ENCODE measurements around the gene MAPK1IP1L.
"Not testable (repeated sequence)": the region's sequence is repeated elsewhere in the genome, so short reads cannot be mapped to it uniquely, and the experiment has no call there.

The MAPK1IP1L gene

GRCh38 chr14:55024365-55024764 is 27.1 kb upstream of the MAPK1IP1L start:
- H3K18ac ChIP-seq (ENCODE audit: low read length); H2BK12ac ChIP-seq (ENCODE audit: low read length); H2BK120ac ChIP-seq (ENCODE audit: insufficient read depth, low read length, poor library complexity); H3K23ac ChIP-seq (ENCODE audit: low read length); H3K14ac ChIP-seq (ENCODE audit: low read length); H4K8ac ChIP-seq (ENCODE audit: low read depth, low read length); H4K12ac ChIP-seq (ENCODE audit: low read depth, low read length); H3K4me3 ChIP-seq (ENCODE audit: low read depth, low read length); H4K91ac ChIP-seq (ENCODE audit: low read depth, low read length); H3K4me1 ChIP-seq (ENCODE audit: control insufficient read depth in 1 of 2, insufficient read depth in 2 of 2, low read length in 2 of 2); H3K79me1 ChIP-seq (ENCODE audit: low read length); H3K27me3 ChIP-seq (ENCODE audit: insufficient read depth, low read length); H2AFZ ChIP-seq (ENCODE audit: insufficient read depth, low read length, poor library complexity); H3K9me3 ChIP-seq (ENCODE audit: insufficient read depth, low read depth, low read length); H3K27ac ChIP-seq (ENCODE audit: low read depth, low read length); H2BK5ac ChIP-seq (ENCODE audit: low read depth, low read length, poor library complexity); H3K9ac ChIP-seq (ENCODE audit: low read length); H3K36me3 ChIP-seq (ENCODE audit: control insufficient read depth in 1 of 2, insufficient read depth in 2 of 2, low read length in 2 of 2); H3K4ac ChIP-seq (ENCODE audit: low read depth, low read length); H3K4me2 ChIP-seq (ENCODE audit: low read length); H2AK5ac ChIP-seq (ENCODE audit: low read length); H3K79me2 ChIP-seq (ENCODE audit: control insufficient read depth, insufficient read depth, low read length, poor library complexity): not testable (repeated sequence)
- no CpG with 5 or more reads among the region's 5 CpGs for WGBS (ENCODE audit: extremely low coverage, insufficient coverage, insufficient read length)
- DNase-seq, result peak in 1 of 2 donors; percentile 41

GRCh38 chr14:55025948-55026347 is 25.5 kb upstream of the MAPK1IP1L start:
- Histone ChIP-seq H4K12ac (ENCODE audit: low read depth, low read length) (no peak overlapping the region), H3K4me2 (ENCODE audit: low read length) (peak overlapping the region; percentile 94), H2BK5ac (ENCODE audit: low read depth, low read length, poor library complexity) (no peak overlapping the region), H3K79me1 (ENCODE audit: low read length) (peaks cover 6% of the 10 kb centered on the region), H3K79me2 (ENCODE audit: control insufficient read depth, insufficient read depth, low read length, poor library complexity) (peaks cover 2% of the 10 kb centered on the region), H2AK5ac (ENCODE audit: low read length) (no peak overlapping the region), H2AFZ (ENCODE audit: insufficient read depth, low read length, poor library complexity) (no peak overlapping the region), H3K18ac (ENCODE audit: low read length) (no peak overlapping the region), H3K4me1 (ENCODE audit: control insufficient read depth in 1 of 2, insufficient read depth in 2 of 2, low read length in 2 of 2) (peaks cover 0 to 2% of the 10 kb centered on the region in 2 experiments), H3K27ac (ENCODE audit: low read depth, low read length) (no peak overlapping the region), H4K91ac (ENCODE audit: low read depth, low read length) (no peak overlapping the region), H3K4ac (ENCODE audit: low read depth, low read length) (no peak overlapping the region), H3K36me3 (ENCODE audit: control insufficient read depth in 1 of 2, insufficient read depth in 2 of 2, low read length in 2 of 2) (peaks cover 0 to 3% of the 10 kb centered on the region in 2 experiments), H3K9ac (ENCODE audit: low read length) (no peak overlapping the region), H4K8ac (ENCODE audit: low read depth, low read length) (no peak overlapping the region), H3K23ac (ENCODE audit: low read length) (no peak overlapping the region), H3K4me3 (ENCODE audit: low read depth, low read length) (no peak overlapping the region), H2BK120ac (ENCODE audit: insufficient read depth, low read length, poor library complexity) (no peak overlapping the region), H3K14ac (ENCODE audit: low read length) (no peak overlapping the region), H2BK12ac (ENCODE audit: low read length) (no peak overlapping the region), H3K9me3 (ENCODE audit: insufficient read depth, low read depth, low read length) (no peaks in the 10 kb centered on the region), H3K27me3 (ENCODE audit: insufficient read depth, low read length) (no peaks in the 10 kb centered on the region)
- no peak for DNase-seq
- no CpG with 5 or more reads among the region's 7 CpGs for WGBS (ENCODE audit: extremely low coverage, insufficient coverage, insufficient read length)

- Histone ChIP-seq H2AK5ac (ENCODE audit: low read length) (no peak overlapping the region), H4K8ac (ENCODE audit: low read depth, low read length) (peak overlapping the region; percentile 78), H3K4me3 (ENCODE audit: low read depth, low read length) (peak overlapping the region; percentile 83), H3K27ac (ENCODE audit: low read depth, low read length) (no peak overlapping the region), H3K79me2 (ENCODE audit: control insufficient read depth, insufficient read depth, low read length, poor library complexity) (peaks cover 2% of the 10 kb centered on the region), H3K14ac (ENCODE audit: low read length) (no peak overlapping the region), H3K79me1 (ENCODE audit: low read length) (peaks cover 6% of the 10 kb centered on the region), H3K18ac (ENCODE audit: low read length) (no peak overlapping the region), H3K4me1 (ENCODE audit: control insufficient read depth in 1 of 2, insufficient read depth in 2 of 2, low read length in 2 of 2) (peaks cover 0 to 2% of the 10 kb centered on the region in 2 experiments), H2AFZ (ENCODE audit: insufficient read depth, low read length, poor library complexity) (peak overlapping the region; percentile 61), H3K9ac (ENCODE audit: low read length) (peak overlapping the region; percentile 98), H4K91ac (ENCODE audit: low read depth, low read length) (no peak overlapping the region), H3K27me3 (ENCODE audit: insufficient read depth, low read length) (no peaks in the 10 kb centered on the region), H3K4ac (ENCODE audit: low read depth, low read length) (peak overlapping the region; percentile 43), H3K23ac (ENCODE audit: low read length) (no peak overlapping the region), H3K36me3 (ENCODE audit: control insufficient read depth in 1 of 2, insufficient read depth in 2 of 2, low read length in 2 of 2) (peaks cover 0 to under 1% of the 10 kb centered on the region in 2 experiments), H2BK5ac (ENCODE audit: low read depth, low read length, poor library complexity) (no peak overlapping the region), H3K9me3 (ENCODE audit: insufficient read depth, low read depth, low read length) (no peaks in the 10 kb centered on the region), H2BK120ac (ENCODE audit: insufficient read depth, low read length, poor library complexity) (no peak overlapping the region), H3K4me2 (ENCODE audit: low read length) (peak overlapping the region; percentile 94), H2BK12ac (ENCODE audit: low read length) (no peak overlapping the region), H4K12ac (ENCODE audit: low read depth, low read length) (no peak overlapping the region)
- DNase-seq, result peak in 1 of 2 donors; percentile 43
- no CpG with 5 or more reads among the region's 9 CpGs for WGBS (ENCODE audit: extremely low coverage, insufficient coverage, insufficient read length)
Measured at GRCh38 chr14:55026441-55026792, 25.0 kb upstream of the MAPK1IP1L start.

- peaks cover 6% of the 10 kb centered on the region for H3K79me1 ChIP-seq (ENCODE audit: low read length)
- peak; percentile 93 to 98 for DNase-seq
- peak within 1 kb of the TSS; percentile 98 for H3K9ac ChIP-seq (ENCODE audit: low read length)
- peak within 1 kb of the TSS; percentile 84 for H2BK5ac ChIP-seq (ENCODE audit: low read depth, low read length, poor library complexity)
- H3K27me3 ChIP-seq (ENCODE audit: insufficient read depth, low read length), result no peaks in the 10 kb centered on the region
- peak within 1 kb of the TSS; percentile 87 for H4K91ac ChIP-seq (ENCODE audit: low read depth, low read length)
- peak within 1 kb of the TSS; percentile 89 for H4K12ac ChIP-seq (ENCODE audit: low read depth, low read length)
- peak within 1 kb of the TSS; percentile 92 for H3K27ac ChIP-seq (ENCODE audit: low read depth, low read length)
- peak within 1 kb of the TSS; percentile 83 for H3K4me3 ChIP-seq (ENCODE audit: low read depth, low read length)
- H3K9me3 ChIP-seq (ENCODE audit: insufficient read depth, low read depth, low read length), result no peaks in the 10 kb centered on the region
- WGBS (ENCODE audit: extremely low coverage, insufficient coverage, insufficient read length), result no CpG with 5 or more reads among the region's 56 CpGs
- no peak within 1 kb of the TSS for H2AK5ac ChIP-seq (ENCODE audit: low read length)
- peaks cover 0 to 2% of the 10 kb centered on the region in 2 experiments for H3K4me1 ChIP-seq (ENCODE audit: control insufficient read depth in 1 of 2, insufficient read depth in 2 of 2, low read length in 2 of 2)
- H2BK12ac ChIP-seq (ENCODE audit: low read length), result no peak within 1 kb of the TSS
- peaks cover 2% of the 10 kb centered on the region for H3K79me2 ChIP-seq (ENCODE audit: control insufficient read depth, insufficient read depth, low read length, poor library complexity)
- H2BK120ac ChIP-seq (ENCODE audit: insufficient read depth, low read length, poor library complexity), result peak within 1 kb of the TSS; percentile 88
- peak within 1 kb of the TSS; percentile 97 for H2AFZ ChIP-seq (ENCODE audit: insufficient read depth, low read length, poor library complexity)
- H3K14ac ChIP-seq (ENCODE audit: low read length), result peak within 1 kb of the TSS; percentile 90
- peak within 1 kb of the TSS; percentile 98 for H4K8ac ChIP-seq (ENCODE audit: low read depth, low read length)
- H3K4ac ChIP-seq (ENCODE audit: low read depth, low read length), result peak within 1 kb of the TSS; percentile 75
- no peak within 1 kb of the TSS for H3K23ac ChIP-seq (ENCODE audit: low read length)
- peak within 1 kb of the TSS; percentile 95 for H3K18ac ChIP-seq (ENCODE audit: low read length)
- no peaks in the 10 kb centered on the region for H3K36me3 ChIP-seq (ENCODE audit: control insufficient read depth in 1 of 2, insufficient read depth in 2 of 2, low read length in 2 of 2)
- peak within 1 kb of the TSS; percentile 94 for H3K4me2 ChIP-seq (ENCODE audit: low read length)
Measured at GRCh38 chr14:55026793-55027561, 24.5 kb upstream of the MAPK1IP1L start, which contains the start of the genes SOCS4 and WDHD1. TSS of gene SOCS4 (plus strand) at chr14:55027236. CDS start at chr14:55043042, 15,806 bp downstream. TSS of gene WDHD1 (minus strand) at chr14:55027099. CDS start at chr14:55026787, 312 bp downstream.

Measured in trophoblast cell (in vitro differentiated cells and primary cell).